Neural cell (in vitro differentiated cells): ENCODE data around the gene POU3F1. TPM values are rescaled to one million over a fixed set of nuclear protein-coding genes. Genes with fewer than 3 reads are reported as not detected.

Source experiments
- H2AFZ ChIP-seq: fragments of 200-600, 300-800 bp; sonication (generic), shearing (Covaris generic); 2 replicates; pipeline ENCODE4 v1.6.0; 2014; ENCODE audit warnings: low read depth, mild to moderate bottlenecking, antibody characterized with exemption, low read length, moderate library complexity
- H3F3A ChIP-seq: fragments of 200-600 bp; shearing (Covaris generic); 2 replicates; pipeline ENCODE4 v1.6.1; 2016; ENCODE audit warnings: mild to moderate bottlenecking, moderate library complexity, mixed read lengths, antibody characterized with exemption, low read length; ENCODE audit not compliant: insufficient read depth, poor library complexity, severe bottlenecking
- H3K27ac ChIP-seq: fragments of 200-600, 300-800 bp; sonication (generic), shearing (Covaris generic); 2 replicates; pipeline ENCODE4 v1.5.1; 2014; ENCODE audit warnings: mild to moderate bottlenecking, low read length, moderate library complexity
- H3K27me3 ChIP-seq: fragments of 300-800, 200-600 bp; sonication (generic), shearing (Covaris generic); 2 replicates; pipeline ENCODE4 v1.6.0; 2014; ENCODE audit warnings: mild to moderate bottlenecking, low read depth, low read length, moderate library complexity; ENCODE audit not compliant: insufficient read depth
- H3K36me3 ChIP-seq: fragments of 300-800, 200-600 bp; sonication (generic), shearing (Covaris generic); 2 replicates; pipeline ENCODE4 v1.5.1; 2014; ENCODE audit warnings: mild to moderate bottlenecking, antibody characterized with exemption, low read length, moderate library complexity; ENCODE audit not compliant: insufficient read depth
- H3K4me2 ChIP-seq: fragments of 300-800, 200-600 bp; sonication (generic), shearing (Covaris generic); 2 replicates; pipeline ENCODE4 v1.6.0; 2014; ENCODE audit warnings: mild to moderate bottlenecking, low read length
- H3K4me3 ChIP-seq: fragments of 300-800, 200-600 bp; sonication (generic), shearing (Covaris generic); 2 replicates; pipeline ENCODE4 v1.5.1; 2014; ENCODE audit warnings: mild to moderate bottlenecking, low read length, moderate library complexity
- H3K79me2 ChIP-seq: fragments of 200-600 bp; shearing (Covaris generic); replicated peaks from 2 replicates; pipeline ENCODE4 v1.6.0; 2014; ENCODE audit warnings: mild to moderate bottlenecking, low read length, moderate library complexity; ENCODE audit not compliant: insufficient read depth
- H3K9ac ChIP-seq: fragments of 300-800, 200-600 bp; sonication (generic), shearing (Covaris generic); 2 replicates; pipeline ENCODE4 v1.6.1; 2016; ENCODE audit warnings: mild to moderate bottlenecking, low read length, mixed read lengths
- H3K9me2 ChIP-seq: fragments of 200-600 bp; shearing (Covaris generic); 2 replicates; pipeline ENCODE4 v1.6.1; 2016; ENCODE audit warnings: mild to moderate bottlenecking, low read length, mixed read lengths; ENCODE audit not compliant: insufficient read depth
- H3K9me3 ChIP-seq: fragments of 200-600, 300-800 bp; sonication (generic), shearing (Covaris generic); 2 replicates; pipeline ENCODE4 v1.6.1; 2016; ENCODE audit warnings: mild to moderate bottlenecking, mixed run types, low read length, moderate library complexity, mixed read lengths
- H4K20me1 ChIP-seq: fragments of 200-600 bp; shearing (Covaris generic); 2 replicates; pipeline ENCODE4 v1.6.1; 2016; ENCODE audit warnings: mild to moderate bottlenecking, mixed run types; ENCODE audit not compliant: insufficient read depth
- EP300 ChIP-seq: fragments of 450-650 bp; conservative IDR thresholded peaks from 2 replicates; pipeline ENCODE4 v1.6.1; 2014; ENCODE audit warnings: antibody characterized with exemption, mild to moderate bottlenecking, moderate library complexity; ENCODE audit not compliant: poor library complexity, severe bottlenecking
- EZH2 ChIP-seq: fragments of 200-600, 300-800 bp; shearing (Covaris generic), sonication (generic); IDR thresholded peaks from 2 replicates; pipeline ENCODE4 v1.6.1; 2014; ENCODE audit warnings: antibody characterized with exemption, low read length, borderline replicate concordance, mild to moderate bottlenecking; ENCODE audit not compliant: insufficient read depth, poor library complexity, severe bottlenecking
- MXI1 ChIP-seq: fragments of 450-650 bp; conservative IDR thresholded peaks from 2 replicates; pipeline ENCODE4 v1.6.1; 2014; ENCODE audit warnings: antibody characterized with exemption, mild to moderate bottlenecking; ENCODE audit not compliant: poor library complexity, severe bottlenecking
- POLR2AphosphoS5 ChIP-seq: IDR thresholded peaks from 2 replicates; pipeline ENCODE4 v1.6.1; 2012
- RAD21 ChIP-seq: fragments of 450-650 bp; conservative IDR thresholded peaks from 2 replicates; pipeline ENCODE4 v1.6.1; 2014; ENCODE audit warnings: antibody characterized with exemption, mild to moderate bottlenecking, moderate library complexity
- SMC3 ChIP-seq: fragments of 450-650 bp; conservative IDR thresholded peaks from 2 replicates; pipeline ENCODE4 v1.6.1; 2014; ENCODE audit warnings: antibody characterized with exemption, mild to moderate bottlenecking, moderate library complexity; ENCODE audit not compliant: poor library complexity
- TAF1 ChIP-seq: IDR thresholded peaks from 2 replicates; pipeline ENCODE4 v1.6.1; 2012; ENCODE audit warnings: low read depth
- polyA plus RNA-seq: library from polyadenylated mRNA; depleted of rRNA; stranded (reverse); fragments of >200 nt; gene quantifications from 2 replicates; pipeline ENCODE4 v1.2.3, GENCODE V29; 2014
- TF ChIP-seq, protein P1 (sequence below): IDR thresholded peaks from 2 replicates; pipeline ENCODE4 v1.6.1; 2012; ENCODE audit warnings: borderline replicate concordance
- TF ChIP-seq, protein P2 (sequence below): fragments of 450-650 bp; IDR thresholded peaks from 2 replicates; pipeline ENCODE4 v1.5.1; 2014; ENCODE audit warnings: antibody characterized with exemption, mild to moderate bottlenecking, moderate library complexity; ENCODE audit not compliant: poor library complexity, severe bottlenecking

The POU3F1 gene
- polyA plus RNA-seq, 1 donor from 2014 or later, result 3.1 TPM

DNA sequence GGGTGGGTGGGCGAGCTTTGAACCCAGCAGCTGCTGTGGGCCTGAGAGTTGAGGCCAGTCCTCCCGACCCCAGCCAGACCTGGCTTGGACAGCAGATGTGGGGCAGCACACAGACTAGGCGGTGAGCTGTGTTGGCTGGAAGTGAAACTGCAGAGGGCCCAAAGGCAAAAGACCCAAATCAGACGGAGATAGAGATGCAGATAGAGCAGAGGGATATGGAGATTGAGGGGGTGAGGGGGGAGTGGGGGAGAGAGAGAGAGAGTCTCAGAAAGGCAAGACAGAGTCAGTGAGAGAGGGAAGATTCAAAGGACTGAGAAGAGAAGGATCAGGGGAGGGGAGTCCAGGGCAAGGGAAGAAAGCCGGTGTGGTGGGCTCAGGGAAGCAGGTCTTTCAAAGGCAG is 17.0 kb upstream of the POU3F1 start:
- Histone ChIP-seq H2AFZ (no peak overlapping the region), H3K4me3 (no peak overlapping the region)

DNA sequence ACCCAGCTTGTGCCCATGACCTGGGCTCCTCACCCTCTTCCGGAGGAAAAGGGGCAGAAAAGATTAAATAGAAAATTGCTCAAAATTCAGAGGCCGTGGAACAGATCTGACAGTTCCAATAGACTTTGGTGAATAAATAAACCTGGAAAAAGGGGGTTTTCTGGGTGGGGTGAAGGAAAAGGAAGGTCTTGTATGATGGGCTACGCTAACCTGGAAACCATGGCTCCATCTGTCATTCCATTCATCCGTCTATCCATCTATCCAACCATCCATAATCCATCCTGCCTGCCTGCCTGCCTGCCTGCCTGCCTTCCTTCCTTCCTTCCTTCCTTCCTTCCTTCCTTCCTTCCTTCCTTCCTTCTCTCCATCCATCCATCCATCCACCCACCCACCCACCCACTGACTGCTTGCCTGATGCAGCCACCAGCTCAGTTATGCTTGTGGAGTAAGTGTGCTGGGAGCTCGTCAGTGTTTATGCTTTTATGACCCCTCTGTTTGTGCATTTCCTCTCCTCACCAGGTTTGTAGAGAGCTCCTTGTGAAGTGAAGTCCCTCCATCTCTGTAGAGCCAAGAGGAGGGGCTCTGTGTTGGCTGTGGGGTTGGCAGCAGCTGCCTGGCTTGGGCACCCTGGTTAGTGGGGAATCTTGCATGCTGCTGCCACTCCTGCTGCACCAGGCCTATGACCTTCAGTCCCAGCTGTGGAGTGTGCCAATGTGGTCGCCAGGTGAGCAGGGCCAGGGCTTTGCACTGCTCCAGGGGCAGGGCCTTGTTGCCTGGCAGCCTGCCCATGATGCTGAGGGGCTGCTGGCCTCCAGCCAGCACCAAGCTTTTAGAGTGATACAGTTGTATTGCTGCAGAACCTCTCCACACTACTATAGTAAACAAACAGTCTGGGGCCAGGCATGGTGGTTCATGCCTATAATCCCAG is 16.0 kb upstream of the POU3F1 start:
- H3K27me3 ChIP-seq, result no peaks in the 10 kb centered on the region
- H2AFZ ChIP-seq, result no peak overlapping the region
- H3K36me3 ChIP-seq, result no peaks in the 10 kb centered on the region
- H3K79me2 ChIP-seq, result no peaks in the 10 kb centered on the region
- H3K9me3 ChIP-seq, result no peaks in the 10 kb centered on the region
- TF ChIP-seq RAD21, result no peak
- no peak for TF ChIP-seq SMC3
- TF ChIP-seq, protein P1, sequence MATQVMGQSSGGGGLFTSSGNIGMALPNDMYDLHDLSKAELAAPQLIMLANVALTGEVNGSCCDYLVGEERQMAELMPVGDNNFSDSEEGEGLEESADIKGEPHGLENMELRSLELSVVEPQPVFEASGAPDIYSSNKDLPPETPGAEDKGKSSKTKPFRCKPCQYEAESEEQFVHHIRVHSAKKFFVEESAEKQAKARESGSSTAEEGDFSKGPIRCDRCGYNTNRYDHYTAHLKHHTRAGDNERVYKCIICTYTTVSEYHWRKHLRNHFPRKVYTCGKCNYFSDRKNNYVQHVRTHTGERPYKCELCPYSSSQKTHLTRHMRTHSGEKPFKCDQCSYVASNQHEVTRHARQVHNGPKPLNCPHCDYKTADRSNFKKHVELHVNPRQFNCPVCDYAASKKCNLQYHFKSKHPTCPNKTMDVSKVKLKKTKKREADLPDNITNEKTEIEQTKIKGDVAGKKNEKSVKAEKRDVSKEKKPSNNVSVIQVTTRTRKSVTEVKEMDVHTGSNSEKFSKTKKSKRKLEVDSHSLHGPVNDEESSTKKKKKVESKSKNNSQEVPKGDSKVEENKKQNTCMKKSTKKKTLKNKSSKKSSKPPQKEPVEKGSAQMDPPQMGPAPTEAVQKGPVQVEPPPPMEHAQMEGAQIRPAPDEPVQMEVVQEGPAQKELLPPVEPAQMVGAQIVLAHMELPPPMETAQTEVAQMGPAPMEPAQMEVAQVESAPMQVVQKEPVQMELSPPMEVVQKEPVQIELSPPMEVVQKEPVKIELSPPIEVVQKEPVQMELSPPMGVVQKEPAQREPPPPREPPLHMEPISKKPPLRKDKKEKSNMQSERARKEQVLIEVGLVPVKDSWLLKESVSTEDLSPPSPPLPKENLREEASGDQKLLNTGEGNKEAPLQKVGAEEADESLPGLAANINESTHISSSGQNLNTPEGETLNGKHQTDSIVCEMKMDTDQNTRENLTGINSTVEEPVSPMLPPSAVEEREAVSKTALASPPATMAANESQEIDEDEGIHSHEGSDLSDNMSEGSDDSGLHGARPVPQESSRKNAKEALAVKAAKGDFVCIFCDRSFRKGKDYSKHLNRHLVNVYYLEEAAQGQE, result no peak
- TF ChIP-seq POLR2AphosphoS5, result no peak
- no peak for TF ChIP-seq MXI1
- TF ChIP-seq TAF1, result no peak
- TF ChIP-seq, protein P2, sequence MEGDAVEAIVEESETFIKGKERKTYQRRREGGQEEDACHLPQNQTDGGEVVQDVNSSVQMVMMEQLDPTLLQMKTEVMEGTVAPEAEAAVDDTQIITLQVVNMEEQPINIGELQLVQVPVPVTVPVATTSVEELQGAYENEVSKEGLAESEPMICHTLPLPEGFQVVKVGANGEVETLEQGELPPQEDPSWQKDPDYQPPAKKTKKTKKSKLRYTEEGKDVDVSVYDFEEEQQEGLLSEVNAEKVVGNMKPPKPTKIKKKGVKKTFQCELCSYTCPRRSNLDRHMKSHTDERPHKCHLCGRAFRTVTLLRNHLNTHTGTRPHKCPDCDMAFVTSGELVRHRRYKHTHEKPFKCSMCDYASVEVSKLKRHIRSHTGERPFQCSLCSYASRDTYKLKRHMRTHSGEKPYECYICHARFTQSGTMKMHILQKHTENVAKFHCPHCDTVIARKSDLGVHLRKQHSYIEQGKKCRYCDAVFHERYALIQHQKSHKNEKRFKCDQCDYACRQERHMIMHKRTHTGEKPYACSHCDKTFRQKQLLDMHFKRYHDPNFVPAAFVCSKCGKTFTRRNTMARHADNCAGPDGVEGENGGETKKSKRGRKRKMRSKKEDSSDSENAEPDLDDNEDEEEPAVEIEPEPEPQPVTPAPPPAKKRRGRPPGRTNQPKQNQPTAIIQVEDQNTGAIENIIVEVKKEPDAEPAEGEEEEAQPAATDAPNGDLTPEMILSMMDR, result no peak
- no peak for TF ChIP-seq EZH2
- TF ChIP-seq EP300, result no peak
- no peak overlapping the region for H3K27ac ChIP-seq
- H3K4me2 ChIP-seq, result no peak overlapping the region
- H3F3A ChIP-seq, result no peaks in the 10 kb centered on the region
- H4K20me1 ChIP-seq, result no peaks in the 10 kb centered on the region
- H3K9ac ChIP-seq, result no peak overlapping the region
- H3K4me3 ChIP-seq, result no peak overlapping the region
- H3K9me2 ChIP-seq, result no peaks in the 10 kb centered on the region

More for the DNA sequence above, 17.0 kb upstream of the POU3F1 start:
- no peaks in the 10 kb centered on the region for H3F3A ChIP-seq
- no peak for TF ChIP-seq POLR2AphosphoS5
- no peak for TF ChIP-seq EP300
- no peaks in the 10 kb centered on the region for H3K36me3 ChIP-seq
- no peaks in the 10 kb centered on the region for H3K27me3 ChIP-seq
- no peak overlapping the region for H3K27ac ChIP-seq
- H4K20me1 ChIP-seq, result no peaks in the 10 kb centered on the region
- no peaks in the 10 kb centered on the region for H3K9me3 ChIP-seq
- no peak overlapping the region for H3K9ac ChIP-seq
- H3K9me2 ChIP-seq, result no peaks in the 10 kb centered on the region
- H3K4me2 ChIP-seq, result no peak overlapping the region
- no peaks in the 10 kb centered on the region for H3K79me2 ChIP-seq
